RWPE1 (cell line): ENCODE results near the gene PSG2.
"Not testable (repeated sequence)": the region's sequence is repeated elsewhere in the genome, so short reads cannot be mapped to it uniquely, and the experiment has no call there.

Experiments used
- CTCF ChIA-PET: fragments of 350-600 bp; sonication (Branson Sonifier 250); formaldehyde crosslinking; extraction: SDS; loops from one replicate; lab custom pipeline; 2021; lab: Yijun Ruan, JAX
- POLR2A ChIA-PET: fragments of 400-600 bp; formaldehyde crosslinking; extraction: SDS; loops from one replicate; lab custom pipeline; 2020; ENCODE audit warnings: antibody characterized with exemption; ENCODE audit not compliant: low non-redundant PET; lab: Yijun Ruan, JAX
- DNase-seq: peaks from one replicate; pipeline ENCODE4 v3.0.0; 2012; ENCODE audit warnings: low spot score
- H3K27ac ChIP-seq: fragments of 450-650 bp; 2 replicates; pipeline ENCODE4 v1.5.1; 2017
- CTCF ChIP-seq: fragments of 450-650 bp; conservative IDR thresholded peaks from 2 replicates; pipeline ENCODE4 v1.5.1; 2017; ENCODE audit warnings: low read depth, mild to moderate bottlenecking

The PSG2 gene

DNA sequence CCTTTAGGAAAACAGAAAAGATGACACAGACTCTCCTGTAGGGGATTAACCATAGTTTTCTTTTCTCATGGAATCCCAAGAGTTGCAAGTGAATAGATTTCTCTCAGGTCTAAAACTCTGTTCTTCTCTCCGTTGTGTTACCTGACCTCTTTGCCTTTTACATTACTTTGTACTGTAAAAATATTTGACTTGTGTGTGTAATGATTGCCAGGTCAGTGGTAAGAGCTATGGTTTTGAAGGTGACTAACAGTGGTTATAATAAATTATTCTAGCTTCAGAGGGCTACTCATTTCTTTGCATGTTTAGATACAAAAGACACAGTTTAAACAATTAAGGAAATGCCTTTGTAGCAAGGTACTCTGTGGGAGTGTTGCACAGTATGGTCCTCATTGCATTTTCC, 23.0 kb upstream of the PSG2 start:
- POLR2A ChIA-PET = no interaction called here
- CTCF ChIA-PET = interaction anchor here (0.6 kb wide), 1 partner anchor 103 kb away, joined by 3 read pairs; no protein-coding TSS in a partner anchor
- DNase-seq = no peak
- no peak overlapping the region for H3K27ac ChIP-seq
- no peak for TF ChIP-seq CTCF

- DNase-seq, POLR2A ChIA-PET, H3K27ac ChIP-seq: not testable (repeated sequence)
- peak; percentile 52 for TF ChIP-seq CTCF
- CTCF ChIA-PET = interaction anchor here (0.6 to 1.0 kb wide), 3 partner anchors 77 to 493 kb away, joined by 3 read pairs; no protein-coding TSS in a partner anchor
Measured at GRCh38 chr19:43104215-43104850, 21.8 kb upstream of the PSG2 start.

GRCh38 chr19:43101950-43102349, 19.4 kb upstream of the PSG2 start:
- ChIA-PET POLR2A (no interaction called here), CTCF (no interaction called here)
- TF ChIP-seq CTCF = no peak
- DNase-seq = no peak
- no peak overlapping the region for H3K27ac ChIP-seq

GRCh38 chr19:43098416-43098815, 15.9 kb upstream of the PSG2 start:
- POLR2A ChIA-PET, H3K27ac ChIP-seq, DNase-seq: not testable (repeated sequence)
- CTCF ChIA-PET = interaction anchor here (0.8 kb wide), 1 partner anchor 11 kb away, joined by 4 read pairs; no protein-coding TSS in a partner anchor

- peak; percentile 70 for TF ChIP-seq CTCF
- CTCF ChIA-PET = interaction anchor here (0.7 to 1.1 kb wide), 2 partner anchors 11 to 617 kb away, joined by 3 to 4 read pairs; no protein-coding TSS in a partner anchor
- DNase-seq, POLR2A ChIA-PET, H3K27ac ChIP-seq: not testable (repeated sequence)
Measured at GRCh38 chr19:43087702-43088340, 5.3 kb upstream of the PSG2 start.

GRCh38 chr19:43085796-43086530, 3.5 kb upstream of the PSG2 start:
- H3K27ac ChIP-seq, POLR2A ChIA-PET, DNase-seq, CTCF ChIA-PET: not testable (repeated sequence)

DNA sequence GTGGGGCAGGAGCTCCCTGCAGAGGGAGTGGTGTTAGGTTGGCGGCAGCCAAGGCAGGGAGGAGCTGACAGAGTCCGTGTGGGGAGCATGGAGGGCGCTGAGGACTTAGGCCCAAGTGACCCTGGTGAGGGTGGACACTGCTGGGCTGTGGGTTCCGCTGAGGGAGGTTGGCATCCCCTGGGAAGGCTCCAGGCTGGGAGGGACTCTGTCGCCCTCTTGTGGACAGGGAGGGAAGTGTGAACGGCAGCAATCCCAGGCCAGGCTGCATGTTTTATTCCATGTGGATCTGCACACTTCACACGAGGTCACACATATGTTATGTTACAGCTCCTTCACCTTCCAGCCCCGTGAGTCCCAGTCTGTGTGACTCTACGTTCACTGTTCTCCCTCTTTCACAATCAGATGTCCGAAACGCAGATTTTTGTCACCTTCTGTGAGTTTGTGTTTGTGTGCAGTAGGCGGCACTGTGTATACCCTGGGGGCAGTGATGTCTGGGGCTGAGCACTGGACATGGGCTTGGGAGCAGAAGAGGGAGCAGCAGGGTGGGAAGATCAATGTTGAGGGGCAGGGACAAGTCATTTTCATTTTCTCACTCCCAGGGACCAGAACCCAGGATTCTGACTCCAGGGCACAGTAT, 1.8 kb upstream of the PSG2 start:
- POLR2A ChIA-PET, DNase-seq, H3K27ac ChIP-seq: not testable (repeated sequence)
- TF ChIP-seq CTCF = peak; percentile 68
- CTCF ChIA-PET = interaction anchor here (1.0 kb wide), 1 partner anchor 162 kb away, joined by 3 read pairs; no protein-coding TSS in a partner anchor

DNA sequence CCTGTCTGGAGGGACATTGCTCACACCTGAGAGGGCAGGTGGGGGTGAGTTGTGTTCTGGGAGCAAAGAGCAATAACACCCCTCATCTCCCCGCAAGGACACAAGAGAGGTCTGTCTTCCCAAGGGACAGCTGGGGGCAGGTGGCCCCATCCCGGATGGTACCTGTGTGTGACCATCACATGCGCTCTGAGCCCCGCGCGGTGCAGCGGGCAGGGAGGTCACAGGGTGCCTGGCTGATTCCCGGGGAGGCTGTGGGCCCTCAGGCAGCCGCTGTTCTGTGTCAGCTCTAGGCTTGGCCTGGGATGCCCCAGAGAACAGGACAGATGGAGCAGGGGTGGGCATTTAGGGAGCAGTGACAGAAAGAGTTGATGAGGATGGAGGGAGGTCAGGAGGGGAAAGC, 1.2 kb upstream of the PSG2 start:
- DNase-seq, H3K27ac ChIP-seq, POLR2A ChIA-PET: not testable (repeated sequence)
- CTCF ChIA-PET = interaction anchor here (0.6 to 0.7 kb wide), 2 partner anchors 42 to 94 kb away, joined by 3 read pairs; no protein-coding TSS in a partner anchor
